ENCODE measurements around the gene NRXN3.
"Not testable (repeated sequence)": the region's sequence is repeated elsewhere in the genome, so short reads cannot be mapped to it uniquely, and the experiment has no call there.

Gene NRXN3

GRCh38 chr14:78972440-78972839 lies 802.3 kb downstream of the NRXN3 start:
- DNase-seq = no peak

GRCh38 chr14:78974691-78975090 lies 804.5 kb downstream of the NRXN3 start:
- no peak for DNase-seq

GRCh38 chr14:78975734-78976133 lies 805.6 kb downstream of the NRXN3 start:
- no peak for DNase-seq

GRCh38 chr14:78978896-78979295 lies 808.7 kb downstream of the NRXN3 start:
- no peak for DNase-seq

GRCh38 chr14:78982551-78982950 lies 812.4 kb downstream of the NRXN3 start:
- DNase-seq = no peak

- DNase-seq = no peak
Measured at GRCh38 chr14:78983126-78983525, 813.0 kb downstream of the NRXN3 start.

GRCh38 chr14:78985668-78986381 lies 815.7 kb downstream of the NRXN3 start:
- DNase-seq = no peak

- no peak for DNase-seq
Measured at GRCh38 chr14:78986989-78987388, 816.8 kb downstream of the NRXN3 start.

GRCh38 chr14:78989221-78989620 lies 819.0 kb downstream of the NRXN3 start:
- no peak for DNase-seq

GRCh38 chr14:78992867-78993266 lies 822.7 kb downstream of the NRXN3 start:
- DNase-seq = no peak

GRCh38 chr14:78997811-78998210 lies 827.6 kb downstream of the NRXN3 start:
- no peak for DNase-seq

- DNase-seq = no peak
Measured at GRCh38 chr14:79009286-79009685, 839.1 kb downstream of the NRXN3 start.

- no peak for DNase-seq
Measured at GRCh38 chr14:79011091-79011919, 841.1 kb downstream of the NRXN3 start.

GRCh38 chr14:79011920-79012204 lies 841.7 kb downstream of the NRXN3 start:
- DNase-seq = no peak

- DNase-seq = no peak
Measured at GRCh38 chr14:79016828-79017505, 846.8 kb downstream of the NRXN3 start.

GRCh38 chr14:79017561-79017960 lies 847.4 kb downstream of the NRXN3 start:
- no peak for DNase-seq

GRCh38 chr14:79018836-79019235 lies 848.7 kb downstream of the NRXN3 start:
- DNase-seq = no peak

- DNase-seq = not testable (repeated sequence)
Measured at GRCh38 chr14:79019898-79020297, 849.7 kb downstream of the NRXN3 start.

- no peak for DNase-seq
Measured at GRCh38 chr14:79021766-79022165, 851.6 kb downstream of the NRXN3 start.

- no peak for DNase-seq
Measured at GRCh38 chr14:79027138-79027537, 857.0 kb downstream of the NRXN3 start.

- no peak for DNase-seq
Measured at GRCh38 chr14:79028281-79028680, 858.1 kb downstream of the NRXN3 start.

GRCh38 chr14:79036441-79036840 lies 866.3 kb downstream of the NRXN3 start:
- no peak for DNase-seq

GRCh38 chr14:79037106-79037505 lies 866.9 kb downstream of the NRXN3 start:
- no peak for DNase-seq

- no peak for DNase-seq
Measured at GRCh38 chr14:79037593-79037992, 867.4 kb downstream of the NRXN3 start.
